Measurements from ENCODE around the gene DPP10. TPM values are rescaled to one million over a fixed set of nuclear protein-coding genes. Genes with fewer than 3 reads are reported as not detected.

Gene DPP10
- total RNA-seq, 1 experiment from 2014 or later = not detected

DNA sequence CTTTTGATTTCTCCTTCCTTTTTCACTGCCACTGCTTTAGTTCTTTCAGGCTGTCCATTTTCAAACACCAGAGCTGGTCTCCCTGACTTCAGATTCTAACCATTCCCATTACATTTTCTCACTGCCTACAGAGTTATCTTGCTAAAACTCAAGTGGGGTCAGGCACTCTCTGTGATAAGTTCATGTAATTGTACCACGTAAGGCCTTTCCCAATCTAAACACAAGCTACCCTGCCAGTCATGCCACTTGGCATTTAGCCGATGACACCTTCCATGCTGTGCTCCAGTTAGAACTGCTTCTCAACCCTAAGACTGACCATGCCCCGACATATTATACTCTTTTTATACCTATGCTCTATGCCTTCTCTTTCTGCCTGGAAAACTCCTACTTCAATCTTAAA is 592.4 kb downstream of the DPP10 start:
- Mint-ChIP-seq H3K27me3 (ENCODE audit: unreplicated experiment) (no peaks in the 10 kb centered on the region), H3K4me1 (ENCODE audit: low read depth, unreplicated experiment) (no peaks in the 10 kb centered on the region), H3K27ac (ENCODE audit: unreplicated experiment) (no peak overlapping the region), H3K9me3 (ENCODE audit: low read depth, unreplicated experiment) (peaks cover 16% of the 10 kb centered on the region), H3K4me3 (ENCODE audit: low read depth, unreplicated experiment) (no peak overlapping the region), H3K36me3 (ENCODE audit: insufficient read depth, unreplicated experiment) (no peaks in the 10 kb centered on the region)
- BruUV-seq (replicated peaks) = no TSS peak
- CTCF ChIA-PET = no interaction called here
- no peak for DNase-seq
- intact Hi-C loops (cut with micrococcal nuclease; ENCODE audit: unreplicated experiment) = no loop called here
- TF ChIP-seq, protein P1, sequence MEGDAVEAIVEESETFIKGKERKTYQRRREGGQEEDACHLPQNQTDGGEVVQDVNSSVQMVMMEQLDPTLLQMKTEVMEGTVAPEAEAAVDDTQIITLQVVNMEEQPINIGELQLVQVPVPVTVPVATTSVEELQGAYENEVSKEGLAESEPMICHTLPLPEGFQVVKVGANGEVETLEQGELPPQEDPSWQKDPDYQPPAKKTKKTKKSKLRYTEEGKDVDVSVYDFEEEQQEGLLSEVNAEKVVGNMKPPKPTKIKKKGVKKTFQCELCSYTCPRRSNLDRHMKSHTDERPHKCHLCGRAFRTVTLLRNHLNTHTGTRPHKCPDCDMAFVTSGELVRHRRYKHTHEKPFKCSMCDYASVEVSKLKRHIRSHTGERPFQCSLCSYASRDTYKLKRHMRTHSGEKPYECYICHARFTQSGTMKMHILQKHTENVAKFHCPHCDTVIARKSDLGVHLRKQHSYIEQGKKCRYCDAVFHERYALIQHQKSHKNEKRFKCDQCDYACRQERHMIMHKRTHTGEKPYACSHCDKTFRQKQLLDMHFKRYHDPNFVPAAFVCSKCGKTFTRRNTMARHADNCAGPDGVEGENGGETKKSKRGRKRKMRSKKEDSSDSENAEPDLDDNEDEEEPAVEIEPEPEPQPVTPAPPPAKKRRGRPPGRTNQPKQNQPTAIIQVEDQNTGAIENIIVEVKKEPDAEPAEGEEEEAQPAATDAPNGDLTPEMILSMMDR (IDR thresholded peaks at IDR 0.05; ENCODE audit: unreplicated experiment) = no peak

DNA sequence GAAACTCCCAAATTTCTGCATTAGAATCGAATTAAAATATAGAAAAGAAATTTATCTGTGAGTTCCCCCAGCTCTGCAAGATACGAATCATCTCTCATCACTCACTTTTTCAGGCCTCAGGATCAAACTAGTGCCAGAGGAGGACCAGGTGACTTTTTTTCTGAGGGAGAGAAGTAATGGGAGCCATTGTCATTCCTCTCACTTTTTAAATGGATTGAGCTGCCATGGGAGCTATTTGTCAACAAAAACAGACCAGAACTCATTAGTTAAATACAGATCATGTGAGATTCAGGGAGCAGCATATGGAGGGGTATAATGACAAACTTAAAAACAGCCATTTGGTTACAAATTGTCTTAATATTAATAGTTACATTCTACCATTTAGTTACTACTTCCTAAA is 594.4 kb downstream of the DPP10 start:
- H3K36me3 Mint-ChIP-seq (ENCODE audit: insufficient read depth, unreplicated experiment) = no peaks in the 10 kb centered on the region
- no TSS peak for BruUV-seq (replicated peaks)
- CTCF ChIA-PET = no interaction called here
- no peaks in the 10 kb centered on the region for H3K27me3 Mint-ChIP-seq (ENCODE audit: unreplicated experiment)
- H3K4me3 Mint-ChIP-seq (ENCODE audit: low read depth, unreplicated experiment) = no peak overlapping the region
- peaks cover 17% of the 10 kb centered on the region for H3K9me3 Mint-ChIP-seq (ENCODE audit: low read depth, unreplicated experiment)
- intact Hi-C loops (cut with micrococcal nuclease; ENCODE audit: unreplicated experiment) = no loop called here
- H3K27ac Mint-ChIP-seq (ENCODE audit: unreplicated experiment) = no peak overlapping the region
- DNase-seq = no peak
- TF ChIP-seq, protein P1 (IDR thresholded peaks at IDR 0.05; ENCODE audit: unreplicated experiment) = no peak
- H3K4me1 Mint-ChIP-seq (ENCODE audit: low read depth, unreplicated experiment) = no peaks in the 10 kb centered on the region

DNA sequence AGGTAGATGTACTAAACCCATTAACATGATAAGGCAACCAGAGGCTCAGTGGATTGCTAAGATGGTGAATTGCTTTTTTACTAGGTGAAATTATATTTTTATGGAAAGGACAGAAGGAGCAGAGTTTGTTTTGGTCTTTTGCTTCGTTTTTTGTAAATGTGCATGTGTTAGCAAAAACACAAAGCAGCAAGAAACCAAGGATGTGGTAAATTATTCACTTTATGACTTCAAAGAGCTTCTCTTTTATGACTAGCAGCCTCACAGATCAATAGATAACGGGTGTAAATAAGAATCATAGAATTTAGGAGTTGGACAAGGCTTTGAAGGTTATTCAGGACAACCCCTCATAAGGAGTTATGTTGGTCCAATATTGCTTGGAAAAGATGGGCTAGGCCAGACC is 615.0 kb downstream of the DPP10 start:
- no peak overlapping the region for H3K27ac Mint-ChIP-seq (ENCODE audit: unreplicated experiment)
- intact Hi-C loops (cut with micrococcal nuclease; ENCODE audit: unreplicated experiment) = no loop called here
- no TSS peak for BruUV-seq (replicated peaks)
- TF ChIP-seq, protein P1 (IDR thresholded peaks at IDR 0.05; ENCODE audit: unreplicated experiment) = no peak
- peaks cover 11% of the 10 kb centered on the region for H3K9me3 Mint-ChIP-seq (ENCODE audit: low read depth, unreplicated experiment)
- no peaks in the 10 kb centered on the region for H3K4me1 Mint-ChIP-seq (ENCODE audit: low read depth, unreplicated experiment)
- no peaks in the 10 kb centered on the region for H3K27me3 Mint-ChIP-seq (ENCODE audit: unreplicated experiment)
- DNase-seq = no peak
- no peak overlapping the region for H3K4me3 Mint-ChIP-seq (ENCODE audit: low read depth, unreplicated experiment)
- no peaks in the 10 kb centered on the region for H3K36me3 Mint-ChIP-seq (ENCODE audit: insufficient read depth, unreplicated experiment)
- CTCF ChIA-PET = no interaction called here

DNA sequence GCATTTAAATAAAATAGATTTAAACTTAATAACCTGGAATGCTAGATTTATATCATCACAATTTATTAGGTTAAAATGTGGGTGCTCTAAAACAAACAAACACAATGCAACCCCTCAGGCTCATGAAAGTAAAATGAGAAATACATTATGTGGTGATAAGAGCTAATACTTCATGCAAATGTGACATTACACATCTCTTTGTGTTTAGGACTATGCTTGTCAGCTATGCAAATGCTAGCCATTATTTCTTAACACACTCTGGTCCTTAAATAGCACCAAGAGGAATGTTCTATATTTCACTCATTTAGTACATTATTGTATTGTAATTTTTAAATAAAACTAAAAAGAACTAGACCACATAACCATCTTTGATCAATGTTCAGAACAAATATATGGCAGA is 627.6 kb downstream of the DPP10 start:
- no peak overlapping the region for H3K27ac Mint-ChIP-seq (ENCODE audit: unreplicated experiment)
- no peaks in the 10 kb centered on the region for H3K4me1 Mint-ChIP-seq (ENCODE audit: low read depth, unreplicated experiment)
- intact Hi-C loops (cut with micrococcal nuclease; ENCODE audit: unreplicated experiment) = no loop called here
- H3K4me3 Mint-ChIP-seq (ENCODE audit: low read depth, unreplicated experiment) = no peak overlapping the region
- H3K27me3 Mint-ChIP-seq (ENCODE audit: unreplicated experiment) = no peaks in the 10 kb centered on the region
- TF ChIP-seq, protein P1 (IDR thresholded peaks at IDR 0.05; ENCODE audit: unreplicated experiment) = no peak
- no peaks in the 10 kb centered on the region for H3K36me3 Mint-ChIP-seq (ENCODE audit: insufficient read depth, unreplicated experiment)
- no TSS peak for BruUV-seq (replicated peaks)
- CTCF ChIA-PET = no interaction called here
- no peak for DNase-seq
- peaks cover 14% of the 10 kb centered on the region for H3K9me3 Mint-ChIP-seq (ENCODE audit: low read depth, unreplicated experiment)

DNA sequence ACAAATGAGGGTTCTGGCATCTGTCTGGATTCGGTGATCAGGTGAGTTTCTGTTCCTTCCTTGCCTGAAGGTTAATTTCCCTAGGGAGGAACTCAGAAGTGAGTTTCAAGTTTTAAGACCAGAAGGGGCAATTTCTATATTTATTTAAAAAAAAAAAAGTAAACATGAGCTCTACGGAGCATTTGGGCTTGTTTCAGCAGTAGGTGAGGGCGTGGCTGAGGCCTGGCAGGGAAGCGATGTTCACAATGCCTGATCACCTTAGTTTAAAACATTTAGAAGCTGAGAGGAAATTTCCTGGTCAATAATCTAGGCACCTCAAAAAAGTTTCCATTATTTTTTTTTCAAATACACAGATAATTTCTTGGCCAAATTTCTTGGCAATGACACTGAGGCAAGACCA is 629.1 kb downstream of the DPP10 start:
- no peak for DNase-seq
- Mint-ChIP-seq H3K4me1 (ENCODE audit: low read depth, unreplicated experiment) (no peaks in the 10 kb centered on the region), H3K9me3 (ENCODE audit: low read depth, unreplicated experiment) (peaks cover 13% of the 10 kb centered on the region), H3K27me3 (ENCODE audit: unreplicated experiment) (no peaks in the 10 kb centered on the region), H3K36me3 (ENCODE audit: insufficient read depth, unreplicated experiment) (no peaks in the 10 kb centered on the region), H3K4me3 (ENCODE audit: low read depth, unreplicated experiment) (no peak overlapping the region), H3K27ac (ENCODE audit: unreplicated experiment) (no peak overlapping the region)
- no TSS peak for BruUV-seq (replicated peaks)
- CTCF ChIA-PET = no interaction called here
- TF ChIP-seq, protein P1 (IDR thresholded peaks at IDR 0.05; ENCODE audit: unreplicated experiment) = no peak
- intact Hi-C loops (cut with micrococcal nuclease; ENCODE audit: unreplicated experiment) = no loop called here
